GM19397 (cell line): Measurements from ENCODE around the gene RNF41.
A peak's percentile ranks its signal among the peaks of the same experiment; 100 is the strongest.
"Not testable (repeated sequence)": the region's sequence is repeated elsewhere in the genome, so short reads cannot be mapped to it uniquely, and the experiment has no call there.

Experiments
- ATAC-seq: cut with Tn5 transposase; IDR thresholded peaks from one replicate; pipeline ENCODE4 v1.9.1; 2021; ENCODE audit warnings: mild to moderate bottlenecking, moderate library complexity; ENCODE audit not compliant: unreplicated experiment

Gene RNF41

GRCh38 chr12:56213878-56214277 lies 7.8 kb downstream of the RNF41 start:
- ATAC-seq, result no peak

- no peak for ATAC-seq
Measured at GRCh38 chr12:56212361-56212760, 9.4 kb downstream of the RNF41 start.

- no peak for ATAC-seq
Measured at GRCh38 chr12:56208006-56208405, 13.7 kb downstream of the RNF41 start.

GRCh38 chr12:56206452-56207166 lies 15.1 kb downstream of the RNF41 start:
- no peak for ATAC-seq

- no peak for ATAC-seq
Measured at GRCh38 chr12:56205445-56205844, 16.3 kb downstream of the RNF41 start.

GRCh38 chr12:56204275-56204674 lies 17.4 kb downstream of the RNF41 start:
- no peak for ATAC-seq

- ATAC-seq, result no peak
Measured at GRCh38 chr12:56202838-56203237, 18.9 kb downstream of the RNF41 start.

GRCh38 chr12:56202366-56202765 lies 19.4 kb downstream of the RNF41 start:
- ATAC-seq, result no peak

GRCh38 chr12:56198836-56199235 lies 22.9 kb downstream of the RNF41 start:
- no peak for ATAC-seq

- no peak for ATAC-seq
Measured at GRCh38 chr12:56197921-56198635, 23.6 kb downstream of the RNF41 start.

GRCh38 chr12:56196818-56197550 lies 24.7 kb downstream of the RNF41 start:
- ATAC-seq, result not testable (repeated sequence)

- ATAC-seq, result no peak
Measured at GRCh38 chr12:56193025-56193578, 28.6 kb downstream of the RNF41 start.

- ATAC-seq, result no peak
Measured at GRCh38 chr12:56192582-56192981, 29.1 kb downstream of the RNF41 start.

GRCh38 chr12:56190695-56191155 lies 31.0 kb downstream of the RNF41 start:
- no peak for ATAC-seq

GRCh38 chr12:56189918-56190694 lies 31.6 kb downstream of the RNF41 start:
- peak; percentile 26 for ATAC-seq

- ATAC-seq, result peak; percentile 83
Measured at GRCh38 chr12:56189099-56189917, 32.4 kb downstream of the RNF41 start, which contains the start of gene SMARCC2. TSS of gene SMARCC2 (minus strand) at chr12:56189483. CDS start at chr12:56189461, 22 bp downstream.

- no peak for ATAC-seq
Measured at GRCh38 chr12:56188778-56189098, 33.0 kb downstream of the RNF41 start.

GRCh38 chr12:56188131-56188777 lies 33.5 kb downstream of the RNF41 start:
- ATAC-seq, result no peak

- ATAC-seq, result no peak
Measured at GRCh38 chr12:56186957-56187356, 34.8 kb downstream of the RNF41 start.
